Adrenal gland (tissue), 5 donors: ENCODE data around the gene IGSF22.

ENCODE experiments used
- CTCF ChIP-seq, 6 experiments: fragments of 450-650 bp in 4 of 6; fragments of 200-600 bp in 2 of 6; sonication (generic) in 1 of 6; IDR thresholded peaks; 1 replicate in 5 of 6; 2 replicates in 1 of 6; pipeline versions ENCODE4 v1.5.1 to v1.8.0; 2016 to 2021; ENCODE audit warnings: antibody characterized with exemption in 6 of 6, mild to moderate bottlenecking in 2 of 6, moderate library complexity in 1 of 6
- POLR2A ChIP-seq, 2 donors: fragments of 450-650 bp; IDR thresholded peaks; one replicate each; pipeline ENCODE4 v1.6.1; 2017; ENCODE audit warnings: antibody characterized with exemption in 2 of 2, mild to moderate bottlenecking in 2 of 2, moderate library complexity in 1 of 2
- donor health status: DM: no; HTN: no; CAD: no.

GRCh38 chr11:18684267-18684666 lies 41.7 kb downstream of the IGSF22 start:
- TF ChIP-seq CTCF (IDR thresholded peaks at IDR 0.05) (no peak), POLR2A (IDR thresholded peaks at IDR 0.05) (no peak)
